GM19372 (cell line): ENCODE measurements around the gene IFIT3.

Source experiments
- ATAC-seq: cut with Tn5 transposase; IDR thresholded peaks from one replicate; pipeline ENCODE4 v1.9.1; 2021; ENCODE audit warnings: mild to moderate bottlenecking, low read depth, moderate library complexity; ENCODE audit not compliant: unreplicated experiment

The IFIT3 gene

DNA sequence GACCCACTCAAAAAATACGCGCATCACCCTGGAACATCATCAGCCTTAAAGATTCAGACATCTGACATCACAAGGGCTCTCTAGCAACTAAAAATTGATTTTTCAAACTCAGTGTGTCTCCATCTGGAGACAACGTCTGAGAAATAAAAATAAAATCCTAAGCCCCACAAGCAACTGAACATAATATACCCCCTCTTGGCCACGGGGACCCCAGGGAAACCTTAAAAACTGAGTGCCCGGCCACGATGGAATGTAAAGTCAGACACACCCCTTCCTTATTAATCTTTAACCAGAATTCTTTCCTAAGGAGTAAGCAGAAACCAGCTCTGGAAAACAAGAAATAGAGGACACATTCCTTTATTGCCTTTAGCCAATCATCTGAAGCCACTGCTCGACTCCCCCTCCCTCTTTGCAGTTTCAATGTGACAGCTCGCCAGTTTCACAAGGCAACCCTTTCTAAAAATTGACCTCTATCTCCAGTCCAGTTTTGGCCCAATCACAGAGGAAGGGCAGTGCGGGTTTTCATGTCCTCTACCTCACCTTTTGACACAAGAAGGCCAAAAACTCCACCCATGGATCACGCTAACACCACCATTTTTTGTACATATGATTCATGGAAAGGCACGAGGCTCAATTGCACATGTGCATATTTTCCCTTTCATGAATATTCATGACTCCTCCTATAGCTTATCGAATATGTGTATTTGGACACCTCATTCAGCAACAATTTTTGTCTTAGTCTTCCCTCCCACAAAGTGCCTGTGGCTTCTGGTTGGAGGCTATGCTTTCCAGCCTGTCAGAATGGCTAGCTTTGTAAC is 24.2 kb downstream of the IFIT3 start:
- ATAC-seq: peak; percentile 46

DNA sequence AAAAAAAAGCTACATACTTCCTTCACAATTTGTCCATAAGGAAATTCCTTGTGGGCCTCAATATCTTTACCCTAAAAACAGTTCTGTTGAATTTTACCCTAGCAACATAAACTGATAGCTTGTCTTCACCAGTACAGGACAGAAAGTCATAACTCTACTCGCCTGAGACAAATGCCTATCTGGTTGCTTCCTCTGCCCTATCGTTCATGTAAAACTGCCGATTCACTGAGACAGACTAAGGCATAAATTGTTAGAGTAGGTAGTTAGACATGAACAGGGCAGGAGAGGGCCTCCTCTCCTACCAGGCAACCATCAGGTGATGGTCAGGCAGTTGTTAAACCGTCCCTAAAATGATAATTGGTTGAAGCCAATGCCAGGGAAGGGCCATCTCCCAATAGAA is 25.0 kb downstream of the IFIT3 start:
- ATAC-seq: no peak

DNA sequence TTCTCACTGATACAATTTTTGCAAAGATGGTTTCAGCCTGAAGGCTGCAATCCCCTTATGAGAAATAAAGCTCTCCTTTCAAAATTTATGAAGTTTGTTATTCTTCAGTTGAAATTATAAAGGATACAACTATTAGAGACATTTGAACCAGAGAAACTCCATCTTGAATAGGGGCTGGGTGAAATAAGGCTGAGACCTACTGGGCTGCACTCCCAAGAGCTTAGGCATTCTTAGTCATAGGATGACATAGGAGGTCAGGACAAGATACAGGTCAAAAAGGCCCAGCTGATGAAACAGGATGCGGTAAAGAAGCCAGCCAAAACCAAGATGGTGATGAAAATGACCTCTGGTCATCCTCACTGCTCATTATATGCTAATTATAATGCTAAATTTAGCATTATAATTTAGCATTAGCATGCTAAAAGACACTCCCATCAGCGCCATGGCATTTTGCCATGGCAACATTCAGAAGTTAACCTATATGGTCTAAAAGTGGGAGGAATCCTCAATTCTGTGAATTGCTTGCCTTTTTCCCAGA is 27.7 kb downstream of the IFIT3 start:
- no peak for ATAC-seq

DNA sequence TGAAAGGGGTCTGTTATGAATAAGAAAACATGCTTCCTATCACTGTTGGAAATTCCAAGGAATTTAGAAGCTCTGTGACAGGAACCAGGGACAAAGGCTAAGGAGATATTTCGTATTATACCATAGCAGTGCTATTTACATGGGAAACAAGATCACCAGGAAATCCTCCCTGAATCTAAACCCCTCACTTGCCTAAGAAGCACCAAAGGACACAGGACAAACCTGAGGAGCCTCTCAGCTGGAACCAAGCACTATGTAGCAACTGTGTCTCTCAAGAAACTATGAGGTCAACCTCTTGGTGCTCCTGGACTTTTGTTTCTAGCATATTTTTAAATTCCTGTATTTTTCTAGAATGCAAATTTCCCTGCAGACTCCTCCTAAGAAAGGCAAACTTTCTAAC is 29.3 kb downstream of the IFIT3 start:
- ATAC-seq: no peak

DNA sequence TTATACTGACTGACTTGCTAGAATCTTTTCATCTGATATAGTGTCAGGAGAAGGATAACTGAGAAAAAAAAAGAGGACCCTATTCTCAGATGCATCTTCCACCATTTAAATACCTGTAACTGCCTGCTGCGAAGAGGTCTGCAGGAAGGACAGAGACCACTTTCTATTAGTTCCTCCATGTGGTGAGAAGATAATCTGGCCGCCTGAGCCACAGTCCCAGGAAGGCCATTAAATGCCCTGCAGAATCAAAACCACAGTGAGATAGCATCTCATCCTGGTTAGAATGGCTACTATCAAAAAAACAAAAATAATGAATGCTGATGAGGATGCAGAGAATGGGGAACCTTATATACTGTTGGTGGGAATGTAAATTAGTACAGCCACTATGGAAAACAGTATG is 30.2 kb downstream of the IFIT3 start:
- no peak for ATAC-seq

DNA sequence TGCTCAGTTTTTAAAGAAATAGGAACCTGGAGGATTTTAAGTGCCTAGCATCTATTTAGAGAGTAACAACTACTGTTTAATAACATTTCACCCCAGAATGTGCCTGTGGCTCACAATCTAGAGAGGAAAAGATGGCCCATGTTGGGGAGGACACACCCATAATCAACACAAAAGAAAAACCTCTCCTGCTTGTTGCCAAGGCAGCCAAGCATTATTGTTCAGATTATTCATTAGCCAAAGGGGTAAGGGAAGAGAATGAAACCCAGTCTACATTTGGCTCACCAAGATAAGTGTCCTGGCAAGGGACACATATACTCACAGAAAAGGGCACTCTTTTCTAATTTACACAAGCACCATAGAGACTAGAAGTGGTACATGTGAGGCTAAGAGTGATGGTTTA is 32.4 kb downstream of the IFIT3 start:
- no peak for ATAC-seq

DNA sequence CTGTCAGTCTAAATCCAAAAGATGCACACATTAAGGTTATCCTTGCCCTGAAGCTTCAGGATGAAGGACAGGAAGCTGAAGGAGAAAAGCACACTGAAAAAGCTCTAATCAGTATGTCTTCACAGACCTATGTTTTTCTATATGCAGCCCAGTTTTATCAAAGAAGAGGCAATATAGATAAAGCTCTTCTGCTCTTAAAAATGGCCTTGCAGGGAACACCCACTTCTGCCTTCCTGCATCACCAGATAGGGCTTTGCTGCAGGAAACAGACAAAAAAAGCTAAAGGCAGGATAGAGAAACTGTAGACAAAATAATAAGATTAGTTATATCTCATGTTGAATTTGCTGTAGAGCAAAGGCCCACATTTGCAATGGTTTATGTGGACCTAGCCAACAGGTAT is 35.1 kb downstream of the IFIT3 start:
- ATAC-seq: no peak

DNA sequence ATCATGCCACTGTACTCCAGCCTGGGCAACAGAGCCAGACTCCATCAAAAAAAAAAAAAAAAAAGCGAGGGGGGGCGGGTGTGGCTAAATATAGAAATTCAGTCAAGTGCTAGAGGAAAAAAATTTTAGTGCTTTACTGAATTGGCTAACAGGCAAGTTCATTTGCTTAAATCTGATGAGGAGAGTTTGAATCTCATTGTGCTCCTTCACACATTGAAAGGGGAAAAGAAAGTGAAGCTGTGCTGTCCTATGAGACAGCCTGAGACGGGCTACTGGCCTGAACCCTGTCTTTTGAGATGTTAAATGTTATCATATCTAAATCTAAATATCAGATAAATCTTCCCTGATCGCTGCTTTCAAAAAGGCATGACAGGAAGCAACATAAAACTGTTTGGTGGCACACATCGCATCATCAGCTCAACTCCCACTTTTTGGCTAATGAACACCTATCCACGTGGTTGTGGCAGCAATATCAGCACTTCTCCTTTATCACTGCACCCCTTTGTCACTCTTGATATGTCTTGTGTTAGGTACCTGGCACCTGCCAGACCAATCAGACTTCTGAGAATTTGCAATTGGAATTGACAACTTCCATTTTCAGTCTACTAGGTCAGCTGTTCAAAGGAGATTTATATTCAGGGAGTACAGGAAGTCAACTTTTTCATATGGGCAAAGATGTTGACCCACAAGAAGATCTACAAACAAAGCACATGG is 36.1 kb downstream of the IFIT3 start:
- no peak for ATAC-seq

DNA sequence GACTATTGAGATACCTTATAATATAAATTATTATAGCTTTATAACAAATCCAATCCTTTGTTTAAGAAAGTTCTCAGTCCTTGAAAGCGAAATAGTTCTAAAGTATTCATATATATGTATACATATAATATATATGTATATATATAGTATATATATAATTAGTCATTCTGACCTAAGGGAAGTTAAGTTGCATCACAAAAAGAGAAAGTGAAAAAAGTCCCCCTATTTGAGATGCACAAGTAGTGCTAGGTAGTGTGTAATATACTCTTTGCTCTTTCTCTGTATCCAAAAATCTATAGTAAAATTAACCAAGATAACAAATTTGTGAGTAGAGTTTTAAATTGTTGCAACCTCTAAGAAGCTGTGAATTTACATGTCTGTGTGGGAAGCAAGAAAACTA is 36.7 kb downstream of the IFIT3 start:
- no peak for ATAC-seq

DNA sequence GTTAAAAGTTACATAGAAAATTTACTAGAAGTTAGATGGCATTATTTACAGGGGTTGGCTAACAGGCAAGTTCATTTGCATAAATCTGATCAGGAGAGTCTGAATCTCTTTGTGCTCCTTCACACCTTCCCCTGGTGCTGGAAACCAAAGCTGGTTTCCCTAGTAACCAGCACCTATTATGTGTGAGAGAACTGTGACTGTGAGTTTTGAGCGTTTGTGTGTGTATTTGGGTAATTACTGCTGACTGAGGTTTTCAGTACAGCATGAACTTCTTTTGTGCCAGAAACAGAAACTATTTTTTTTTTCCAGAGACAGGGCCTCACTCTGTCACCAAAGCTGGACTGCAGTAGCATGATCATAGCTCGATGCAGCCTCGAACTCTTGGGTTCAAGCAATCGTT is 39.7 kb downstream of the IFIT3 start:
- no peak for ATAC-seq

DNA sequence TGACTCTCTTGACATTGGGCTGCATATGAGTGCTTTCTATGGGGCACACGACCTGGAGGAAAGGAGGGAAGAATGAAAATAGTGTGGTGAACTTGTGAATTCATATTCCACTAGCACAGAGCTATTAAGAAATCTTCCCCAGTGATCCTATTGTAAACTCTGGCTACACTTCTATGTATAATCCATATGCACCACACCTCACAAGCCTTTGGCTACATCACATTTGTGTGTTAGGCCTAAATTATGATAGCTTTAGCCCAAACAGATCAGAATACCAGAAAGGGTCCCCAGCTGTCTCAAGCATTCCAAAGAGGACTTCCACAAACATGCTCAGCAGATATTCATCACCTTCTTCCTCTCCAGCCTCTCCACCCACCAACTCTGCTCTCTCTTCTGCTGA is 40.3 kb downstream of the IFIT3 start:
- ATAC-seq: no peak

DNA sequence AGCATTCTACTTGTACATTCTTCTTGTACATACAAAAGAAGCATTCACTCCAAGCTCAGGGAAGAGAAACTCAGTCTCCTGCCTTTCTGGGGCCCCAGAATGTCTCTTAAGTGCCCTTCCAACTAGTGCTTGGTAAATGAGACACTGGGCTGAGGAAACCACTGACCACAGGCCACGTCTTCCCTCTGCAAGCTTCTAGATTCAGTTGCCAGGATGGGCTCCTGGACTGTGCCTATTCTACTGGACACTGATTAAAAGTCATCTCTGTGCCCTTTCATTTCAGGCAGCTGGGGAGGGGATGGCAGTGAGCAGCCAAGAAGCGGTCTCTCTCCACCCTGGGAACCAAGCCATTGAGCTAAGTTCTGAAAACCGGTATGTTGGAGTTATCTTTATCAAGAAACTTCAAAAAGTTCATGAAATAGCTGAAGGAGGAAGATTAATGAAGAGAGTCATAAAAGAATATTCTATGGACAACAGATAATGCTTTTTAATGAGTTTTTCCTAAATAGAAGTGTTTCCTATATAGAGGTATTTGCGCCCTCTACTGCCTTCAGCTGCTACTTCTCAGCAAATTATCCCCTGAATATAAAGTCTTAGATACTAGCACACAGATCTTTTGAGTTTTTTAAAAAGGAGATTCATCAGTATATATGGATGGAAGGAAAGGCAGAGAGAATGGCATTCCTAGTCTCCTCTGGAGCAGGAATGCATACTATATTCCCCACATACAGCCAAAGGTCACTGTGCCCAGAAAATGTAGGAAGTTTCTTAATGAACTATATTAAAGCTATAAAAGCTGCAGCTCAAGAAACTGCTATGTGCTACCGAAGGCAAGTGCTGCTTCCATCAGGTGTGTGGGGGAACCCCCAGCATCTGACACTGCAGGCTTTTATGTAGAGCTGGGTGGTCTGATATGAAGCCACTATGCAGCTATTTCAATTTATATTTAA is 41.6 kb downstream of the IFIT3 start:
- ATAC-seq: no peak

DNA sequence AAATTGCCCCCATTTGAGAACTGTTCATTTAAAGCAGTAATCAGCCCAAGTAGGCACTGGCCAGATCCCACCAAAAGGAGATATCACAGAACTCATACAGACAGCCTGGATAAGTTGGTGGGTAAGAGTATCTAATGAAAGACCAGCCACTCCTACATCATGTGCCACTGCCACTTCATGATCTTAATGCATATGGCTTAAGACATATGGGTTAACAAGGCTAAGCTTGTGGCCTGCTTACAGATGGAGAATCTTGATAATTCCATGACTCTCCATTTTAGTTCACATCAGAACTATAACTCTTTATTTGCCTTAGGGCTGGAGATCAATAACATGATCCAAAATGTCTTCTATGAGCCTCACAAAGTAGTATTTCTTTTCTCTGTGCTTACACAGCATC is 43.3 kb downstream of the IFIT3 start:
- ATAC-seq: no peak

DNA sequence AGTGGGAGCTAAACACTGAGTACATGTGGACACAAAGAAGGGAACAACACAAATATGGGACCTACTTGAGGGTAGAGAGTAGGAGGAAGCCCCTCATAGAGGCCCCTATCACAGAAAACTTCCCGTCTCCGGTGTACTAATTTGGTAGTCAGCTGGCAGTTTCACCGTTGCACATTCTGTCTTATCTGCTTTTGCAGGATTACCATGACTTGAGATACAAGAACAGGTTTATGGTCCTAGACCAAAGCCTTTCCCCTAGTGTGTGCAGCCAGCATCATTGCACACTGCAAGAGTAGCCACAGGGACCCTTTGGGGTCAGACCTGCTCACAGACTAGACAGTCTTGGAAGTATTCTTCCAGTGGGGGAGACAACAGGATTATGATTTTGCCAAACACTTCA is 44.2 kb downstream of the IFIT3 start:
- ATAC-seq: no peak

DNA sequence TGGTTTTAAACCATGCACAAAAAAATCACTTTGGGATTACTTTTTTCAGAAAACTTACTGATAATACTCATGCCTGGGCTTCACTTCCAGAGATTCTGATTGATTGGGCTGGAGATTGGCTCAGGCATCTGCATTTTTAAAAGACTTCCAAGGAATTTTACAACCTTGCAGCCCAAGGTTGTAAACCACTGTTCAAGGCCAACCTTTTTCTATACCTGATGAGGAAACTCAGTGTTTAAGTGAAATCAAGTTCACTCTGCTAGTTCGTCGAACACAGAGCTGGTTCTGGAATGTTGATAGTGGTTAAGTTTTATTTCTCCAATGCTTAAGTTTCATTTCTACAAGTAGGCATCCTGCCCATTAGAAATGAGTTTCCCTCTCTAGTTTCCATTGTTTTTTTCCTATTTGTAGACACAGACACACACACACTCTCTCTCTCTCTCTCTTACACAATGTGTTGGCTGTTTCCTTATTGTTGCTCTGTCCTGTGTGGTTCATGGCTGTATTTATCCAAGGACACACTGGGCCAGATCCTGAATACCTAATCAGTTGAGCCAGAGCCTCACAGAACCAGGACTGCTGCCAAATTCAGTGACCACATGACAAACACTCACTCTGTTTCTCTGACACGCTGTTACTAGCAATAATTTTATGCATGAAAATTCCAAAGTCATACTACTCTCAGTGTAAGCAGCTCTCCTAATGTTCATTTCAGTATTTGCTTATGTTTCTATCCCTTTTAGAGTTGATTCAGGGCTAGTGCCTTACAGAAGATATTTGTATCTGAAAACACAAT is 46.3 kb downstream of the IFIT3 start:
- no peak for ATAC-seq

DNA sequence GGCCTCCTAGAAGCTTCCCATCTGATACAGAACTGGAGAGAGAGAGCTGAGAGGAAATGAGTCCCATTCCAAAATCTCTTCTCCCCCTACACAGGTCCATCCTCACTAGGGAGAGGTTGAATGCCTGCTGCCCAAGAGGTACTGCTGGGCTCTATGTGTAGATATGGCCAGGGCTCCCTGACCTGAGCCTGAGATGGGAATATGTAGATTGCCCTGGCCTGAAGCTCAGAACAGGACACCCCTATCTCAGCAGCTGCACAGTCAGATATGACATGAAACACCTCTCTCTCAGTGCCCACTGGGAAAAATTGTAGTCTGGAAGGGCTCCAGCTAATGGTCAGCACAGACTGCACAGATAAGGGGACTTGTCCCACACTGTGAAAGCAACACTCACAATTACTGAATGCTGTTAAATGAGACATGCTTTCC is 46.9 kb downstream of the IFIT3 start:
- ATAC-seq: no peak

DNA sequence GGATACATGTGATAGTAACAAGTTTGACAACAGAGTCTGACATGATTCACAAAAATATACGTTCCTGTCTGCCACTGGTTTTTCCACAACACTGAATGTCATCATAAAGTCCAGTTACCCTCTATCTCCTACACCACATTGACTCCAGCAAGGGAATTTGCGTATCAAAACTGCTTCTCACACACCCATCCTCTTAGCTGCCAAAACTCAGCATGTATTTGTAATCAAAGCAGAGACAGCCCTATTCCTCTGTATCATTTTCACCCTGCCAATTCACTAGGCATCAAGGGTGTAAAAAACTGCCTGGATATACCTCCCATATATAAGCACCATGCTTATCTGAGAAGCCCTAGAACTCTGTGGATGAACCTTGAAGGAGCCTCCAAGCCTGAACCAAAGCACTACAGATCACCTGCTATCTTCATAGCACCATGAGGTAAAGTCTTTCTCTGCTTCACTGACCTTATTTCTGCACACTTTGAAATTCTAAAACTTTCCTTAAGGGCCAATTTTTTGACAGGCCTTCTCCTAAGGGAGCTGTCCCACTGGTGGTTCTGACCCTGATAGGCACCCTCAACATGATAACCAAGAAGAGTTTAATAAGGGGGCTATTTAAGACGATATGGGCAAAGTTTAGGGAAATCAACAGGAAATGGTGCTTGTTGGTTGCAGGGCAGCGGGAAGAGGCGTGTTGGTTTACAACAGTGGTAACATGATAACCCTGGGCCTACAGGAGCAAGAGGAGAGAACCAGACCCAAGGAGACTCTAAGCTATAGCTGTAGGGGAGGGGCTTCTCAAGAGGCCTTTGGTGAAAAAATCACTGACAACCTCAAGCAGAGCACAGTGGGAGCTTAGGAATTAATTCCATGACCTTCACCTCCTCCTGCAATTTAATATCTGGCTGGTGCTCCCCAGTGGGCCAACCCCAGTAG is 50.2 kb downstream of the IFIT3 start, which contains the start of gene IFIT1B:
IFIT1B (plus strand) TSS at position 352 of the 933 bp plus-strand sequence; CDS start at position 432, 80 bp downstream.
- no peak for ATAC-seq

DNA sequence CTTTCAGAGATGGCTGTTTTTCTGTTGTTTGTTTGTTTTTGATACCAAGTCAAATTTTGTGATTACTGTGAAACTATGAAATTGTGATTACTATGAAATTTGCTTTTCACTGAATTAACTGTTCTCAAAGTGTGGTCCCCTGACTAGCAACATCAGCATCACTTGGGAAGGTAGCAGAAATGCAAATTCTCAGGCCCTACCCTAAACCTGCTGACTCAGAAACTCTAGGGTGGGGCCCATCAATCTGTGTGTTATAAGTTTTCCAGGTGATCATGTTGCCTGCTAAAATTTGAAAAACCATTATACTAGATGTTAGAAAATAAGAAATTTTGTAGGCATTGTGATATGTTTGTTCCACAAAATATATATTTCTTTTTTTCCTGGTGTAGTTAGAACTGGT is 51.3 kb downstream of the IFIT3 start:
- no peak for ATAC-seq

DNA sequence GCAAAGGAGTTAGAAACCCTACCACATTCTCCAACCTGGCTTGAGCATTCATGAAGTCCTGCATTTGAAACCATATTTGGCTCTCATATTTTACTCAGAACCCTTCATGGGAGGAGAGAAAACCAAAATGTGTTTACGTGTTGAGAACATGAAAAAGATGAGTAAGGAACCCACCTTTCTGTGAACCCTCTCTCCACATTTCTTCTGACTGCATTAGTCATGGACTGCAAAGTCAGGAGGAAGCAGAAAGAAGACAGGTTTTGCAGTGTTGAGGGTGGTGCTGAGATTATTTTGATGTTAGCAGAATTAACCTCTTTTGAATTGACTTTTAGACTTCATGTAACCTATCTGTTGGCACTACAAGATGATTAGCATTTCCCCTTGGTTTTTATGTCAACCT is 55.0 kb downstream of the IFIT3 start:
- no peak for ATAC-seq
